OCI-LY3 (cell line): ENCODE results near the gene ISLR.

Source experiments
- H2AFZ ChIP-seq: fragments of 200-600, 300-600 bp; shearing (Covaris generic); 2 replicates; pipeline ENCODE4 v1.6.0; 2014; ENCODE audit warnings: antibody characterized with exemption, low read depth, low read length
- H3K27ac ChIP-seq: fragments of 200-600, 300-600 bp; sonication (generic); 2 replicates; pipeline ENCODE4 v1.5.1; 2014; ENCODE audit warnings: mild to moderate bottlenecking, low read length, moderate library complexity, mixed read lengths
- H3K27me3 ChIP-seq: fragments of 200-600, 300-600 bp; sonication (generic); 2 replicates; pipeline ENCODE4 v1.6.1; 2014; ENCODE audit warnings: low read depth, low read length, mixed read lengths
- H3K36me3 ChIP-seq: fragments of 200-600, 300-600 bp; sonication (generic); replicated peaks from 2 replicates; pipeline ENCODE3; 2014; ENCODE audit warnings: low read depth, low read length, mixed read lengths
- H3K4me1 ChIP-seq: fragments of 300-600, 200-600 bp; sonication (generic); 2 replicates; pipeline ENCODE4 v1.6.1; 2014; ENCODE audit warnings: low read length, mixed read lengths
- H3K4me2 ChIP-seq: fragments of 200-600, 300-600 bp; sonication (generic); 2 replicates; pipeline ENCODE4 v1.6.1; 2014; ENCODE audit warnings: low read length, mixed read lengths
- H3K4me3 ChIP-seq: fragments of 300-600, 200-600 bp; sonication (generic); 2 replicates; pipeline ENCODE4 v1.5.1; 2014; ENCODE audit warnings: antibody characterized with exemption, mild to moderate bottlenecking, low read length, moderate library complexity
- H3K79me2 ChIP-seq: fragments of 300-600, 200-600 bp; shearing (Covaris generic); 2 replicates; pipeline ENCODE4 v1.6.1; 2014; ENCODE audit warnings: mild to moderate bottlenecking, low read length, mixed read lengths
- H3K9ac ChIP-seq: fragments of 300-600, 200-600 bp; shearing (Covaris generic); 2 replicates; pipeline ENCODE4 v1.6.0; 2014; ENCODE audit warnings: mild to moderate bottlenecking, low read length, moderate library complexity
- H3K9me3 ChIP-seq: fragments of 200-600, 300-600 bp; shearing (Covaris generic); 2 replicates; pipeline ENCODE4 v1.6.1; 2014; ENCODE audit warnings: low read length, mixed read lengths; ENCODE audit not compliant: insufficient read depth
- H4K20me1 ChIP-seq: fragments of 200-600, 300-600 bp; sonication (generic); 2 replicates; pipeline ENCODE4 v1.6.1; 2016; ENCODE audit warnings: low read length, mixed read lengths; ENCODE audit not compliant: insufficient read depth
- EZH2phosphoT487 ChIP-seq: fragments of 200-600 bp; shearing (Covaris generic); IDR thresholded peaks from 2 replicates; pipeline ENCODE4 v1.6.1; 2018; ENCODE audit warnings: antibody characterized with exemption, mixed run types, low read depth
- TF ChIP-seq, protein P1 (sequence below): fragments of 200-600, 300-600 bp; sonication (generic); IDR thresholded peaks from 2 replicates; pipeline ENCODE4 v1.5.1; 2014; ENCODE audit warnings: antibody characterized with exemption, low read length, low read depth

ISLR gene, protein sequence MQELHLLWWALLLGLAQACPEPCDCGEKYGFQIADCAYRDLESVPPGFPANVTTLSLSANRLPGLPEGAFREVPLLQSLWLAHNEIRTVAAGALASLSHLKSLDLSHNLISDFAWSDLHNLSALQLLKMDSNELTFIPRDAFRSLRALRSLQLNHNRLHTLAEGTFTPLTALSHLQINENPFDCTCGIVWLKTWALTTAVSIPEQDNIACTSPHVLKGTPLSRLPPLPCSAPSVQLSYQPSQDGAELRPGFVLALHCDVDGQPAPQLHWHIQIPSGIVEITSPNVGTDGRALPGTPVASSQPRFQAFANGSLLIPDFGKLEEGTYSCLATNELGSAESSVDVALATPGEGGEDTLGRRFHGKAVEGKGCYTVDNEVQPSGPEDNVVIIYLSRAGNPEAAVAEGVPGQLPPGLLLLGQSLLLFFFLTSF

DNA sequence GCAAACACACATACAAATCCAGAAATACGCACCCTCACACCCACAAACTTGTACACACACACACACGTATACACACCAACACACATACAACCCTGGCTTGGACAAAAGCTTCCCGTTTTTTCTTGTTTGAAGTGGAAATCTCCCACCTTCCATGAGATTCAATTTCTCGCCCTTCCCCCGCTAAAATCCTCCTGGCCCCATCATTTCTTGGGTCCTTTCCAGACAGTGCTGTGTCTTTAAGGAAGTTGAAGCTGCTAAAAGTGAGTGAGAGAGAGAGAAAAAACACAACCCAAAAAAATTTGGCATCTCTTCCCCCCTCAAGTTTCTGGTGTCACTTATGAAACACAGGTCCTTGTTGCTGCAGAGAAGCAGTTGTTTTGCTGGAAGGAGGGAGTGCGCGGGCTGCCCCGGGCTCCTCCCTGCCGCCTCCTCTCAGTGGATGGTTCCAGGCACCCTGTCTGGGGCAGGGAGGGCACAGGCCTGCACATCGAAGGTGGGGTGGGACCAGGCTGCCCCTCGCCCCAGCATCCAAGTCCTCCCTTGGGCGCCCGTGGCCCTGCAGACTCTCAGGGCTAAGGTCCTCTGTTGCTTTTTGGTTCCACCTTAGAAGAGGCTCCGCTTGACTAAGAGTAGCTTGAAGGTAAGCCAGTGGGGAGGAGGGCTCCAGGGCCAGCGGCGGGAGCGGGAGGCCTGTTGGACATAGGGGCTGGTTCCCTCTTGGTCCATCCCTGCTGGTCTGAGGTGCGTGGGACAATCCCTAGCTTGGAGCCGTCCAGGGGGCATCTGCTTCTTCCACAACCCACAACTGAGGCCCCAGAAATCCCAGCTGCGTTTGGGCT is at the start of gene ISLR:
ISLR (plus strand) TSS at position 331 of the 839 bp plus-strand sequence. CDS start 1,149 bp downstream, outside the sequence.
- H3K36me3 ChIP-seq: no peaks in the 10 kb centered on the region
- no peak within 1 kb of the TSS for H3K4me3 ChIP-seq
- no peak within 1 kb of the TSS for H3K9ac ChIP-seq
- H3K9me3 ChIP-seq: no peaks in the 10 kb centered on the region
- H3K27ac ChIP-seq: no peak within 1 kb of the TSS
- no peaks in the 10 kb centered on the region for H4K20me1 ChIP-seq
- H3K79me2 ChIP-seq: no peaks in the 10 kb centered on the region
- no peak within 1 kb of the TSS for H2AFZ ChIP-seq
- H3K4me2 ChIP-seq: no peak within 1 kb of the TSS
- peaks cover 10% of the 10 kb centered on the region for H3K27me3 ChIP-seq
- TF ChIP-seq, protein P1, sequence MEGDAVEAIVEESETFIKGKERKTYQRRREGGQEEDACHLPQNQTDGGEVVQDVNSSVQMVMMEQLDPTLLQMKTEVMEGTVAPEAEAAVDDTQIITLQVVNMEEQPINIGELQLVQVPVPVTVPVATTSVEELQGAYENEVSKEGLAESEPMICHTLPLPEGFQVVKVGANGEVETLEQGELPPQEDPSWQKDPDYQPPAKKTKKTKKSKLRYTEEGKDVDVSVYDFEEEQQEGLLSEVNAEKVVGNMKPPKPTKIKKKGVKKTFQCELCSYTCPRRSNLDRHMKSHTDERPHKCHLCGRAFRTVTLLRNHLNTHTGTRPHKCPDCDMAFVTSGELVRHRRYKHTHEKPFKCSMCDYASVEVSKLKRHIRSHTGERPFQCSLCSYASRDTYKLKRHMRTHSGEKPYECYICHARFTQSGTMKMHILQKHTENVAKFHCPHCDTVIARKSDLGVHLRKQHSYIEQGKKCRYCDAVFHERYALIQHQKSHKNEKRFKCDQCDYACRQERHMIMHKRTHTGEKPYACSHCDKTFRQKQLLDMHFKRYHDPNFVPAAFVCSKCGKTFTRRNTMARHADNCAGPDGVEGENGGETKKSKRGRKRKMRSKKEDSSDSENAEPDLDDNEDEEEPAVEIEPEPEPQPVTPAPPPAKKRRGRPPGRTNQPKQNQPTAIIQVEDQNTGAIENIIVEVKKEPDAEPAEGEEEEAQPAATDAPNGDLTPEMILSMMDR: no peak
- no peak for TF ChIP-seq EZH2phosphoT487
- H3K4me1 ChIP-seq: no peaks in the 10 kb centered on the region

DNA sequence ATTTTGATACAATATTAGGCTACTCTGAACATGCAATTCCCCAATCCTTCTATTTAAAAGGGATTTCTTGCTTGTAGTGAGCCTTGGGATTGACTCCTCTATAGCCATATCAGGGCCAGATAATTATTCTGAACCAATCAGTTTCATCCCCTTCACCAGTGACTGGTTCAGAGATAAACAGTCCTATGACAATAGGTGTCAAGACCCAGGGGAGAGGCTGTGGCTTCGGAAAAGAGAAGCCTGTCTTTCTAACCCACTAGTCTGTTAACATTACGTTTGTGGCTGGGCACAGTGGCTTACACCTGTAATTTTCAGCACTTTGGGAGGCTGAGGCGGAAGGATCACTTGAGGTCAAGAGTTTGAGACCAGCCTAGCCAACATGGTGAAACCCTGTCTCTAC is 49.3 kb upstream of the ISLR start:
- H3K4me3 ChIP-seq: no peak overlapping the region
- H3K9me3 ChIP-seq: no peaks in the 10 kb centered on the region
- H2AFZ ChIP-seq: no peak overlapping the region
- no peaks in the 10 kb centered on the region for H4K20me1 ChIP-seq
- TF ChIP-seq, protein P1: no peak
- TF ChIP-seq EZH2phosphoT487: no peak
- H3K4me2 ChIP-seq: peak overlapping the region; percentile 79
- peak overlapping the region; percentile 72; the same call in 1 of the 2 replicates for H3K9ac ChIP-seq
- no peaks in the 10 kb centered on the region for H3K27me3 ChIP-seq
- H3K4me1 ChIP-seq: peaks cover 67% of the 10 kb centered on the region
- no peaks in the 10 kb centered on the region for H3K36me3 ChIP-seq
- H3K27ac ChIP-seq: peak overlapping the region; percentile 96
- H3K79me2 ChIP-seq: no peaks in the 10 kb centered on the region

- no peaks in the 10 kb centered on the region for H4K20me1 ChIP-seq
- no peaks in the 10 kb centered on the region for H3K36me3 ChIP-seq
- no peaks in the 10 kb centered on the region for H3K79me2 ChIP-seq
- H3K4me1 ChIP-seq: peaks cover 67% of the 10 kb centered on the region
- H3K9ac ChIP-seq: no peak overlapping the region
- no peak for TF ChIP-seq EZH2phosphoT487
- TF ChIP-seq, protein P1: no peak
- peak overlapping the region; percentile 96; the same call in 1 of the 2 replicates for H3K27ac ChIP-seq
- no peak overlapping the region for H3K4me2 ChIP-seq
- H2AFZ ChIP-seq: no peak overlapping the region
- no peaks in the 10 kb centered on the region for H3K9me3 ChIP-seq
- H3K4me3 ChIP-seq: no peak overlapping the region
- no peaks in the 10 kb centered on the region for H3K27me3 ChIP-seq
These were observed 48.8 kb upstream of the ISLR start for GRCh38 chr15:74124759-74125158.
